Liver (tissue), 9 donors: ENCODE measurements around the gene DHRSX. TPM values are rescaled to one million over a fixed set of nuclear protein-coding genes. Genes with fewer than 3 reads are reported as not detected.
A peak's percentile ranks its signal among the peaks of the same experiment; 100 is the strongest.

ENCODE experiments used
- DNase-seq: peaks from one replicate; pipeline ENCODE4 v3.0.0-alpha.2; 2017; ENCODE audit warnings: low spot score
- H3K27ac ChIP-seq, 2 donors: one replicate each; pipeline ENCODE4 v1.7.0; 2013; ENCODE audit warnings: inconsistent platforms in 2 of 2, low read length in 2 of 2, control low read depth in 1 of 2, low read depth in 1 of 2, mild to moderate bottlenecking in 1 of 2
- H3K27me3 ChIP-seq, 4 donors: one replicate each; pipeline versions ENCODE4 v1.6.1 to v1.7.0; 2013; ENCODE audit warnings: low read length in 3 of 4, inconsistent platforms in 1 of 4, mild to moderate bottlenecking in 1 of 4, moderate library complexity in 1 of 4; ENCODE audit not compliant: control insufficient read depth in 4 of 4, insufficient read depth in 4 of 4
- H3K36me3 ChIP-seq, 4 donors: one replicate each; pipeline versions ENCODE4 v1.6.1 to v1.7.0; 2013; ENCODE audit warnings: low read length in 3 of 4, mild to moderate bottlenecking in 3 of 4, low read depth in 1 of 4, moderate library complexity in 1 of 4; ENCODE audit not compliant: control insufficient read depth in 4 of 4, insufficient read depth in 3 of 4
- H3K4me1 ChIP-seq, 4 donors: one replicate each; pipeline versions ENCODE4 v1.6.1 to v1.7.0; 2013; ENCODE audit warnings: low read length in 3 of 4, mild to moderate bottlenecking in 3 of 4, moderate library complexity in 1 of 4; ENCODE audit not compliant: control insufficient read depth in 4 of 4, insufficient read depth in 4 of 4
- H3K4me3 ChIP-seq, 3 donors: one replicate each; pipeline versions ENCODE4 v1.6.1 to v1.7.0; 2013; ENCODE audit warnings: low read length in 3 of 3, control low read depth in 1 of 3, low read depth in 1 of 3, mild to moderate bottlenecking in 1 of 3
- H3K9ac ChIP-seq, 2 donors: one replicate each; pipeline ENCODE4 v1.7.0; 2013; ENCODE audit warnings: low read length in 2 of 2, mild to moderate bottlenecking in 2 of 2, moderate library complexity in 2 of 2, control low read depth in 1 of 2, low read depth in 1 of 2
- H3K9me3 ChIP-seq, 4 donors: one replicate each; pipeline versions ENCODE4 v1.6.1 to v1.7.0; 2013; ENCODE audit warnings: low read length in 3 of 4; ENCODE audit not compliant: control insufficient read depth in 4 of 4
- ATF3 ChIP-seq: IDR thresholded peaks from 2 replicates; pipeline ENCODE4 v1.6.1; 2016; ENCODE audit warnings: antibody characterized with exemption
- CTCF ChIP-seq: fragments of 150-350 bp; IDR thresholded peaks from 2 replicates; pipeline ENCODE4 v1.5.1; 2017; ENCODE audit warnings: improper control_type of control experiment, low read depth, low read length; ENCODE audit not compliant: missing input control
- EGR1 ChIP-seq, 2 donors: IDR thresholded peaks; 2 replicates each; pipeline ENCODE4 v1.6.1; 2016 to 2018; ENCODE audit warnings: antibody characterized with exemption in 2 of 2, low read depth in 2 of 2
- FOXA1 ChIP-seq: IDR thresholded peaks from 2 replicates; pipeline ENCODE4 v1.6.1; 2016; ENCODE audit warnings: antibody characterized with exemption
- FOXA2 ChIP-seq: IDR thresholded peaks from 2 replicates; pipeline ENCODE4 v1.6.1; 2016; ENCODE audit warnings: antibody characterized with exemption
- GABPA ChIP-seq, 2 donors: IDR thresholded peaks in 1 of 2; conservative IDR thresholded peaks in 1 of 2; 2 replicates each; pipeline ENCODE4 v1.6.1; 2016; ENCODE audit warnings: antibody characterized with exemption in 2 of 2, mild to moderate bottlenecking in 1 of 2, moderate library complexity in 1 of 2
- HNF4A ChIP-seq, 2 donors: conservative IDR thresholded peaks; 2 replicates each; pipeline ENCODE4 v1.6.1; 2016; ENCODE audit warnings: antibody characterized with exemption in 2 of 2, mild to moderate bottlenecking in 2 of 2
- HNF4G ChIP-seq: IDR thresholded peaks from 2 replicates; pipeline ENCODE4 v1.6.1; 2016; ENCODE audit warnings: antibody characterized with exemption
- JUND ChIP-seq, 2 donors: IDR thresholded peaks; 2 replicates each; pipeline ENCODE4 v1.6.1; 2016; ENCODE audit warnings: antibody characterized with exemption in 2 of 2
- MAX ChIP-seq: IDR thresholded peaks from 2 replicates; pipeline ENCODE4 v1.6.1; 2016; ENCODE audit warnings: antibody characterized with exemption
- NR2F2 ChIP-seq: IDR thresholded peaks from 2 replicates; pipeline ENCODE4 v1.6.1; 2016; ENCODE audit warnings: antibody characterized with exemption
- RAD21 ChIP-seq, 2 donors: IDR thresholded peaks; 2 replicates each; pipeline ENCODE4 v1.6.1; 2016; ENCODE audit warnings: antibody characterized with exemption in 2 of 2, mild to moderate bottlenecking in 2 of 2
- REST ChIP-seq: IDR thresholded peaks from 2 replicates; pipeline ENCODE4 v1.6.1; 2016; ENCODE audit warnings: antibody characterized with exemption, mild to moderate bottlenecking
- RXRA ChIP-seq, 2 donors: IDR thresholded peaks; 2 replicates each; pipeline ENCODE4 v1.6.1; 2017 to 2018; ENCODE audit warnings: antibody characterized with exemption in 2 of 2, mild to moderate bottlenecking in 1 of 2
- SP1 ChIP-seq: IDR thresholded peaks from 2 replicates; pipeline ENCODE4 v1.6.1; 2018; ENCODE audit warnings: antibody characterized with exemption, mild to moderate bottlenecking
- TAF1 ChIP-seq: conservative IDR thresholded peaks from 2 replicates; pipeline ENCODE4 v1.6.1; 2016; ENCODE audit warnings: antibody characterized with exemption, mild to moderate bottlenecking
- YY1 ChIP-seq: IDR thresholded peaks from 2 replicates; pipeline ENCODE4 v1.6.1; 2016; ENCODE audit warnings: antibody characterized with exemption, mild to moderate bottlenecking
- ZBTB33 ChIP-seq: IDR thresholded peaks from 2 replicates; pipeline ENCODE4 v1.6.1; 2016; ENCODE audit warnings: antibody characterized with exemption
- WGBS: extraction: QIAGEN DNeasy Blood & Tissue Kit; methylation state at CpG from one replicate; pipeline ENCODE4 v1.1.7; 2013; 5-methylcytosine and 5-hydroxymethylcytosine counted together
- polyA plus RNA-seq, 2 donors: library from polyadenylated mRNA; stranded (reverse) in 1 of 2; unstranded in 1 of 2; fragments of 200-250 nt in 1 of 2; fragments of >200 nt in 1 of 2; fragmentation: Nextera tagmentation in 1 of 2; extraction: Ambion mirVana in 1 of 2; gene quantifications; one replicate each; pipeline versions ENCODE4 v1.2.1 to v1.2.3, GENCODE V29; 2013 to 2015
- total RNA-seq, 2 donors: library from RNA; depleted of rRNA; stranded (reverse); fragments of >200 nt; gene quantifications; one replicate each; pipeline ENCODE4 v1.2.3, GENCODE V29; 2014
- donor health status: healthy.
- donor health status: healthy.
- donor health status: healthy.
- donor health status: healthy.
- donor health status: healthy.

DHRSX gene
- total and polyA plus RNA-seq, 4 donors, result 17.2 to 35.2 (median 23.3) TPM

- DNase-seq, result peak; percentile 48
- WGBS, result 27% methylated on average over 20 of the region's 20 CpGs
- H3K4me1 ChIP-seq, result peaks cover 2 to 19% (median 9%) of the 10 kb centered on the region in 4 donors
- peak overlapping the region; percentile 90 to 92 for H3K27ac ChIP-seq
- peak; percentile 71 for TF ChIP-seq TAF1
- TF ChIP-seq RXRA (IDR thresholded peaks at IDR 0.05), result peak; percentile 89 to 94
- TF ChIP-seq YY1, result peak; percentile 85
- peak; percentile 90 for TF ChIP-seq MAX
- peak; percentile 89 for TF ChIP-seq JUND (IDR thresholded peaks at IDR 0.05)
- peak; percentile 88 to 91 for TF ChIP-seq HNF4A (conservative IDR thresholded peaks at IDR 0.05)
- peak; percentile 89 for TF ChIP-seq ZBTB33
- TF ChIP-seq ATF3, result peak; percentile 88
- peak; percentile 48 to 49 for TF ChIP-seq RAD21 (IDR thresholded peaks at IDR 0.05)
- peak; percentile 98 for TF ChIP-seq FOXA2
- TF ChIP-seq SP1, result peak; percentile 89
- peak; percentile 63 for TF ChIP-seq REST
- peak; percentile 47 for TF ChIP-seq NR2F2
- TF ChIP-seq HNF4G, result peak; percentile 79
- peak; percentile 60 to 64 for TF ChIP-seq GABPA (IDR thresholded peaks at IDR 0.05 in 1 of 2, conservative IDR thresholded peaks at IDR 0.05 in 1 of 2)
- TF ChIP-seq EGR1 (IDR thresholded peaks at IDR 0.05; ENCODE audit: low read depth in 2 of 2), result peak; percentile 61 to 76
- no peak for TF ChIP-seq CTCF
- TF ChIP-seq FOXA1, result peak; percentile 97
- H3K27me3 ChIP-seq, result no peaks in the 10 kb centered on the region
- no peaks in the 10 kb centered on the region for H3K9me3 ChIP-seq
- H3K9ac ChIP-seq, result peak overlapping the region; percentile 24 to 46
- H3K36me3 ChIP-seq, result no peaks in the 10 kb centered on the region
- peak overlapping the region; percentile 1 to 15 (median 1) for H3K4me3 ChIP-seq
Measured at GRCh38 chrX:2320580-2321327, 180.0 kb downstream of the DHRSX start.
